ENCODE results near the gene GYPC. TPM values are rescaled to one million over a fixed set of nuclear protein-coding genes. Genes with fewer than 3 reads are reported as not detected.

GYPC gene
- total RNA-seq, 1 experiment from 2014 or later: 13.6 TPM

GRCh38 chr2:126664639-126665038 lies 8.7 kb downstream of the GYPC start:
- no peak overlapping the region; the same call in 1 of the 2 replicates for H3K14ac ChIP-seq (ENCODE audit: insufficient read depth, low read length)
- no peaks in the 10 kb centered on the region; a peak in 2 of 7 replicates for H3K36me3 Mint-ChIP-seq (ENCODE audit: insufficient read depth in 1 of 3, low read depth in 3 of 3)
- H2BK5ac ChIP-seq (ENCODE audit: insufficient read length, low read length): no peak overlapping the region
- no peaks in the 10 kb centered on the region for H3K4me1 ChIP-seq (ENCODE audit: insufficient read depth, low read length)
- no peaks in the 10 kb centered on the region for H3K9me3 ChIP-seq (ENCODE audit: control insufficient read depth, low read depth, low read length)
- H3K27me3 Mint-ChIP-seq (ENCODE audit: low read depth): no peaks in the 10 kb centered on the region; the same call in 1 of the 2 replicates
- no peak overlapping the region for H2BK12ac ChIP-seq (ENCODE audit: insufficient read length, low read depth, low read length)
- no peak overlapping the region for H3K4ac ChIP-seq (ENCODE audit: low read depth, low read length)
- no peaks in the 10 kb centered on the region for H3K27me3 ChIP-seq (ENCODE audit: insufficient read depth, low read length)
- H3K18ac ChIP-seq (ENCODE audit: insufficient read length, low read depth, low read length): no peak overlapping the region
- no peak overlapping the region for H2BK20ac ChIP-seq (ENCODE audit: low read depth, low read length, poor library complexity, severe bottlenecking)
- H2AFZ ChIP-seq (ENCODE audit: low read length): no peak overlapping the region
- H3T11ph ChIP-seq (ENCODE audit: low read length): no peak overlapping the region
- no peaks in the 10 kb centered on the region for H3K79me2 ChIP-seq (ENCODE audit: insufficient read depth, low read length)
- no peak overlapping the region for H3K9ac ChIP-seq (ENCODE audit: extremely low read depth, insufficient read length, low read length)
- H3K23me2 ChIP-seq (ENCODE audit: insufficient read length, low read depth, low read length, poor library complexity, severe bottlenecking): no peaks in the 10 kb centered on the region
- H4K91ac ChIP-seq (ENCODE audit: insufficient read length, low read depth, low read length): no peak overlapping the region
- H3K4me2 ChIP-seq (ENCODE audit: insufficient read depth, insufficient read length, low read length): no peak overlapping the region
- H3K27ac ChIP-seq (ENCODE audit: insufficient read length, low read depth, low read length): no peak overlapping the region
- no peak for DNase-seq
- H3K23ac ChIP-seq (ENCODE audit: insufficient read length, low read depth, low read length): no peak overlapping the region
- H3K27ac Mint-ChIP-seq: no peak overlapping the region
- TF ChIP-seq, protein P1, sequence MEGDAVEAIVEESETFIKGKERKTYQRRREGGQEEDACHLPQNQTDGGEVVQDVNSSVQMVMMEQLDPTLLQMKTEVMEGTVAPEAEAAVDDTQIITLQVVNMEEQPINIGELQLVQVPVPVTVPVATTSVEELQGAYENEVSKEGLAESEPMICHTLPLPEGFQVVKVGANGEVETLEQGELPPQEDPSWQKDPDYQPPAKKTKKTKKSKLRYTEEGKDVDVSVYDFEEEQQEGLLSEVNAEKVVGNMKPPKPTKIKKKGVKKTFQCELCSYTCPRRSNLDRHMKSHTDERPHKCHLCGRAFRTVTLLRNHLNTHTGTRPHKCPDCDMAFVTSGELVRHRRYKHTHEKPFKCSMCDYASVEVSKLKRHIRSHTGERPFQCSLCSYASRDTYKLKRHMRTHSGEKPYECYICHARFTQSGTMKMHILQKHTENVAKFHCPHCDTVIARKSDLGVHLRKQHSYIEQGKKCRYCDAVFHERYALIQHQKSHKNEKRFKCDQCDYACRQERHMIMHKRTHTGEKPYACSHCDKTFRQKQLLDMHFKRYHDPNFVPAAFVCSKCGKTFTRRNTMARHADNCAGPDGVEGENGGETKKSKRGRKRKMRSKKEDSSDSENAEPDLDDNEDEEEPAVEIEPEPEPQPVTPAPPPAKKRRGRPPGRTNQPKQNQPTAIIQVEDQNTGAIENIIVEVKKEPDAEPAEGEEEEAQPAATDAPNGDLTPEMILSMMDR (conservative IDR thresholded peaks at IDR 0.05): no peak
- no peak overlapping the region for H3K56ac ChIP-seq (ENCODE audit: insufficient read length, low read depth, low read length)
- H3K9me3 Mint-ChIP-seq: no peaks in the 10 kb centered on the region
- no peak overlapping the region for H2BK120ac ChIP-seq (ENCODE audit: low read depth, low read length, poor library complexity, severe bottlenecking)
- H4K5ac ChIP-seq (ENCODE audit: insufficient read length, low read depth, low read length): no peak overlapping the region
- WGBS (ENCODE audit: extremely low coverage, insufficient read length, low lambda C conversion rate): no CpG with 5 or more reads among the region's 2 CpGs
- no peak overlapping the region for H2BK15ac ChIP-seq (ENCODE audit: low read depth, low read length)
- no peak overlapping the region for H3K4me3 Mint-ChIP-seq
- no peaks in the 10 kb centered on the region for H4K20me1 ChIP-seq (ENCODE audit: control insufficient read depth, insufficient read depth, insufficient read length)
- H3K4me1 Mint-ChIP-seq: peaks cover 16 to 18% of the 10 kb centered on the region in 2 experiments
- no peak overlapping the region for H4K8ac ChIP-seq (replicated peaks; ENCODE audit: insufficient read length, low read depth, low read length)
- no peak overlapping the region for H2AK5ac ChIP-seq (ENCODE audit: insufficient read length, low read length)
- no peaks in the 10 kb centered on the region for H3K79me1 ChIP-seq (ENCODE audit: insufficient read depth, low read depth, low read length, poor library complexity, severe bottlenecking)
